GM12878 (cell line): ENCODE data around the gene OR6N1.

Experiments used
- ASH2L ChIP-seq: fragments of 300-600, 200-600 bp; sonication (generic); IDR thresholded peaks from 2 replicates; pipeline ENCODE4 v1.6.1; 2017; ENCODE audit warnings: low read depth, mild to moderate bottlenecking, borderline replicate concordance
- CREB1 ChIP-seq: IDR thresholded peaks from 2 replicates; pipeline ENCODE4 v1.6.1; 2012; ENCODE audit warnings: low read depth, mild to moderate bottlenecking, inconsistent platforms
- EED ChIP-seq: sonication (generic); IDR thresholded peaks from 2 replicates; pipeline ENCODE4 v1.6.1; 2016; ENCODE audit warnings: antibody characterized with exemption, low read depth
- FOS ChIP-seq: IDR thresholded peaks from 3 replicates; pipeline ENCODE4 v1.6.1; 2011; ENCODE audit warnings: borderline replicate concordance; ENCODE audit not compliant: insufficient read length; ENCODE audit errors: extremely low read depth
- JUNB ChIP-seq: IDR thresholded peaks from 2 replicates; pipeline ENCODE4 v1.6.1; 2016; ENCODE audit warnings: antibody characterized with exemption, mild to moderate bottlenecking
- POLR2AphosphoS5 ChIP-seq: IDR thresholded peaks from 2 replicates; pipeline ENCODE4 v1.6.1; 2011; ENCODE audit warnings: mild to moderate bottlenecking, low read length, inconsistent platforms
- RCOR1 ChIP-seq: conservative IDR thresholded peaks from 2 replicates; pipeline ENCODE4 v1.6.1; 2012; ENCODE audit warnings: low read depth, low read length, improper control_type of control experiment
- RFX5 ChIP-seq: IDR thresholded peaks from 2 replicates; pipeline ENCODE4 v1.6.1; 2011; ENCODE audit warnings: low read depth, low read length, improper control_type of control experiment
- TAF1 ChIP-seq: IDR thresholded peaks from 2 replicates; pipeline ENCODE4 v1.6.1; 2011; ENCODE audit warnings: mild to moderate bottlenecking, low read depth, low read length, borderline replicate concordance
- TF ChIP-seq, protein P1 (sequence below): fragments of 450-650 bp; IDR thresholded peaks from 2 replicates; pipeline ENCODE4 v1.6.1; 2016; ENCODE audit warnings: mild to moderate bottlenecking
- TF ChIP-seq, protein P2 (sequence below), 3 experiments: IDR thresholded peaks in 2 of 3; conservative IDR thresholded peaks in 1 of 3; 2 replicates each; pipeline ENCODE4 v1.5.1; 2011; ENCODE audit warnings: low read depth in 3 of 3, low read length in 3 of 3, mild to moderate bottlenecking in 3 of 3, control low read depth in 2 of 3, moderate library complexity in 2 of 3, inconsistent platforms in 1 of 3, mixed read lengths in 1 of 3; ENCODE audit not compliant: control insufficient read depth in 2 of 3, insufficient read depth in 1 of 3; ENCODE audit errors: extremely low read depth in 1 of 3

DNA sequence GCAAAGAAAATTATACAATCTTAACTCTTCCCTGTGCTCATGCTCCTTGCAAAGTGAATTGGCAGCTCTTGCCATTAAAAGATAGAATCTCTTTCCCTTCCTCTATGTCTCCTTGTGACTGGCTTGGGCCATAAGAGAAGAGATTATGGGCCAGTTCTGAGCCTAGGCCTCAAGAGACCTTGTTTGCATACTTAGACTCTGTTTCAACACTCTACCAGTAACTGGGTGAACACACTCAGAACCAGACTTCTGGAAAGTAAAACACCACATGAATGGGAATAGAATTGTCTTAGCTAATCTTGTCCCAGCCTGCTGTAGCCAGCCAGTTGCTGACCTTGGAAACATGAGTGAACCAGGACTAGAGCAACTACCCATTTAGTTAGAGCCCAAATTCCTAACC, 36.1 kb downstream of the OR6N1 start:
- TF ChIP-seq JUNB (no peak), CREB1 (no peak), POLR2AphosphoS5 (no peak), RCOR1 (no peak), FOS (no peak), ASH2L (no peak), EED (no peak), TAF1 (no peak), RFX5 (no peak)
- TF ChIP-seq, protein P1, sequence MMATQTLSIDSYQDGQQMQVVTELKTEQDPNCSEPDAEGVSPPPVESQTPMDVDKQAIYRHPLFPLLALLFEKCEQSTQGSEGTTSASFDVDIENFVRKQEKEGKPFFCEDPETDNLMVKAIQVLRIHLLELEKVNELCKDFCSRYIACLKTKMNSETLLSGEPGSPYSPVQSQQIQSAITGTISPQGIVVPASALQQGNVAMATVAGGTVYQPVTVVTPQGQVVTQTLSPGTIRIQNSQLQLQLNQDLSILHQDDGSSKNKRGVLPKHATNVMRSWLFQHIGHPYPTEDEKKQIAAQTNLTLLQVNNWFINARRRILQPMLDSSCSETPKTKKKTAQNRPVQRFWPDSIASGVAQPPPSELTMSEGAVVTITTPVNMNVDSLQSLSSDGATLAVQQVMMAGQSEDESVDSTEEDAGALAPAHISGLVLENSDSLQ, result no peak
- TF ChIP-seq, protein P2, sequence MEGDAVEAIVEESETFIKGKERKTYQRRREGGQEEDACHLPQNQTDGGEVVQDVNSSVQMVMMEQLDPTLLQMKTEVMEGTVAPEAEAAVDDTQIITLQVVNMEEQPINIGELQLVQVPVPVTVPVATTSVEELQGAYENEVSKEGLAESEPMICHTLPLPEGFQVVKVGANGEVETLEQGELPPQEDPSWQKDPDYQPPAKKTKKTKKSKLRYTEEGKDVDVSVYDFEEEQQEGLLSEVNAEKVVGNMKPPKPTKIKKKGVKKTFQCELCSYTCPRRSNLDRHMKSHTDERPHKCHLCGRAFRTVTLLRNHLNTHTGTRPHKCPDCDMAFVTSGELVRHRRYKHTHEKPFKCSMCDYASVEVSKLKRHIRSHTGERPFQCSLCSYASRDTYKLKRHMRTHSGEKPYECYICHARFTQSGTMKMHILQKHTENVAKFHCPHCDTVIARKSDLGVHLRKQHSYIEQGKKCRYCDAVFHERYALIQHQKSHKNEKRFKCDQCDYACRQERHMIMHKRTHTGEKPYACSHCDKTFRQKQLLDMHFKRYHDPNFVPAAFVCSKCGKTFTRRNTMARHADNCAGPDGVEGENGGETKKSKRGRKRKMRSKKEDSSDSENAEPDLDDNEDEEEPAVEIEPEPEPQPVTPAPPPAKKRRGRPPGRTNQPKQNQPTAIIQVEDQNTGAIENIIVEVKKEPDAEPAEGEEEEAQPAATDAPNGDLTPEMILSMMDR (IDR thresholded peaks at IDR 0.05 in 2 of 3, conservative IDR thresholded peaks at IDR 0.05 in 1 of 3; ENCODE audit: control insufficient read depth in 2 of 3, extremely low read depth in 1 of 3, insufficient read depth in 1 of 3, low read depth in 3 of 3, low read length in 3 of 3), result no peak
